ENCODE results near the gene OR6P1. TPM values are rescaled to one million over a fixed set of nuclear protein-coding genes. Genes with fewer than 3 reads are reported as not detected.

Gene OR6P1
- polyA plus RNA-seq, 2 of the 4 experiments (the other 2 are of a cell fraction): not detected

GRCh38 chr1:158604968-158605367 lies 34.6 kb upstream of the OR6P1 start, which contains the start of gene OR10Z1:
TSS of gene OR10Z1 (plus strand) at chr1:158605268. CDS start at chr1:158606439, 1,171 bp downstream.
- no peak within 1 kb of the TSS for H3K27ac ChIP-seq
- no peaks in the 10 kb centered on the region for H3K4me1 ChIP-seq
- ATAC-seq (no peak), FAIRE-seq (no peak), DNase-seq (ENCODE audit: low read depth in 1 of 2, low spot score in 1 of 2) (no peak)
- H3K4me2 ChIP-seq: no peak within 1 kb of the TSS
- POLR2A ChIA-PET: no interaction called here
- H3K9me3 ChIP-seq: no peaks in the 10 kb centered on the region
- CTCF ChIA-PET: no interaction called here
- WGBS (ENCODE audit: missing lambda C conversion rate): 0% methylated on average over 1 of the region's 1 CpG
- TF ChIP-seq KDM1A (IDR thresholded peaks at IDR 0.05; ENCODE audit: low read depth) (no peak), PHF8 (IDR thresholded peaks at IDR 0.05; ENCODE audit: borderline replicate concordance, low read depth) (no peak), RNF2 (IDR thresholded peaks at IDR 0.05; ENCODE audit: borderline replicate concordance, low read depth) (no peak), CBX8 (IDR thresholded peaks at IDR 0.05) (no peak), POLR2A (IDR thresholded peaks at IDR 0.05; ENCODE audit: low read length) (no peak), BCL3 (IDR thresholded peaks at IDR 0.05) (no peak), POLR2AphosphoS2 (conservative IDR thresholded peaks at IDR 0.05; ENCODE audit: low read length) (no peak), MAZ (IDR thresholded peaks at IDR 0.05; ENCODE audit: borderline replicate concordance, low read depth, low read length) (no peak), ZC3H11A (IDR thresholded peaks at IDR 0.05) (no peak), CHD2 (IDR thresholded peaks at IDR 0.05; ENCODE audit: low read length, partially characterized antibody) (no peak), SMC3 (IDR thresholded peaks at IDR 0.05) (no peak), MAX (IDR thresholded peaks at IDR 0.05) (no peak)
- H3K4me3 ChIP-seq: no peak within 1 kb of the TSS

- ATAC-seq: no peak
- H3K4me1 ChIP-seq: no peaks in the 10 kb centered on the region
- H3K4me3 ChIP-seq: no peak overlapping the region
- CTCF ChIA-PET: no interaction called here
- POLR2A ChIA-PET: no interaction called here
- WGBS (ENCODE audit: missing lambda C conversion rate): 13% methylated on average over 2 of the region's 2 CpGs
- no peak for DNase-seq (ENCODE audit: low read depth in 1 of 2, low spot score in 1 of 2)
- no peak overlapping the region for H3K4me2 ChIP-seq
- no peaks in the 10 kb centered on the region for H3K9me3 ChIP-seq
- H3K27ac ChIP-seq: no peak overlapping the region
- TF ChIP-seq RFX5 (IDR thresholded peaks at IDR 0.05): no peak
- TF ChIP-seq ZSCAN20 (CRISPR knock-in tag; IDR thresholded peaks at IDR 0.05): no peak
- no peak for FAIRE-seq
Observed at GRCh38 chr1:158600735-158601134, 30.4 kb upstream of the OR6P1 start.

- Histone ChIP-seq H3K27ac (no peak overlapping the region), H3K4me3 (no peak overlapping the region), H3K4me2 (no peak overlapping the region), H3K4me1 (no peaks in the 10 kb centered on the region), H3K9me3 (no peaks in the 10 kb centered on the region)
- POLR2A ChIA-PET: no interaction called here
- CTCF ChIA-PET: no interaction called here
- no peak for DNase-seq (ENCODE audit: low read depth in 1 of 2, low spot score in 1 of 2)
- no peak for ATAC-seq
- FAIRE-seq: no peak
- WGBS (ENCODE audit: missing lambda C conversion rate): 5% methylated on average over 1 of the region's 1 CpG
- TF ChIP-seq HMGXB4 (CRISPR knock-in tag; IDR thresholded peaks at IDR 0.05; ENCODE audit: borderline replicate concordance) (no peak), FOSL2 (IDR thresholded peaks at IDR 0.05) (no peak), FOSL2 (CRISPR knock-in tag; IDR thresholded peaks at IDR 0.05) (no peak), TP53 (CRISPR knock-in tag; IDR thresholded peaks at IDR 0.05) (no peak), FOXS1 (CRISPR knock-in tag; IDR thresholded peaks at IDR 0.05) (no peak), EHMT2 (IDR thresholded peaks at IDR 0.05; ENCODE audit: low read depth) (no peak), PBX3 (IDR thresholded peaks at IDR 0.05) (no peak), KDM5A (IDR thresholded peaks at IDR 0.05) (no peak), JUNB (IDR thresholded peaks at IDR 0.05) (no peak), CEBPB (IDR thresholded peaks at IDR 0.05) (no peak), MYC (IDR thresholded peaks at IDR 0.05; ENCODE audit: borderline replicate concordance, low read length) (no peak)
Observed at GRCh38 chr1:158586942-158587341, 16.6 kb upstream of the OR6P1 start.

Measured in A549 (cell line).